MM.1S (cell line): ENCODE results near the gene LRP5.

ENCODE experiments used
- CTCF ChIP-seq: fragments of 300-600 bp; sonication (generic); IDR thresholded peaks from 2 replicates; pipeline ENCODE4 v1.5.1; 2016; ENCODE audit warnings: antibody characterized with exemption, low read length, mixed read lengths
- EZH2 ChIP-seq: fragments of 300-600 bp; sonication (generic); optimal IDR thresholded peaks from 2 replicates; pipeline ENCODE3; 2017; ENCODE audit warnings: low read depth, mild to moderate bottlenecking, antibody characterized with exemption, low read length, mixed read lengths
- EZH2phosphoT487 ChIP-seq: fragments of 300-600 bp; sonication (generic); IDR thresholded peaks from 2 replicates; pipeline ENCODE4 v1.6.1; 2018; ENCODE audit warnings: antibody characterized with exemption, low read length

GRCh38 chr11:68431984-68432645 is 119.7 kb downstream of the LRP5 start:
- TF ChIP-seq CTCF (no peak), EZH2phosphoT487 (no peak), EZH2 (no peak)
